GOT3 (cell line): ENCODE data around the gene SYNPO2L.
"Not testable (repeated sequence)": the region's sequence is repeated elsewhere in the genome, so short reads cannot be mapped to it uniquely, and the experiment has no call there.

Experiments
- DNase-seq: peaks from one replicate; lab custom pipeline; 2025; ENCODE audit warnings: mixed read lengths; lab: John Stamatoyannopoulos, UW

The SYNPO2L gene

DNA sequence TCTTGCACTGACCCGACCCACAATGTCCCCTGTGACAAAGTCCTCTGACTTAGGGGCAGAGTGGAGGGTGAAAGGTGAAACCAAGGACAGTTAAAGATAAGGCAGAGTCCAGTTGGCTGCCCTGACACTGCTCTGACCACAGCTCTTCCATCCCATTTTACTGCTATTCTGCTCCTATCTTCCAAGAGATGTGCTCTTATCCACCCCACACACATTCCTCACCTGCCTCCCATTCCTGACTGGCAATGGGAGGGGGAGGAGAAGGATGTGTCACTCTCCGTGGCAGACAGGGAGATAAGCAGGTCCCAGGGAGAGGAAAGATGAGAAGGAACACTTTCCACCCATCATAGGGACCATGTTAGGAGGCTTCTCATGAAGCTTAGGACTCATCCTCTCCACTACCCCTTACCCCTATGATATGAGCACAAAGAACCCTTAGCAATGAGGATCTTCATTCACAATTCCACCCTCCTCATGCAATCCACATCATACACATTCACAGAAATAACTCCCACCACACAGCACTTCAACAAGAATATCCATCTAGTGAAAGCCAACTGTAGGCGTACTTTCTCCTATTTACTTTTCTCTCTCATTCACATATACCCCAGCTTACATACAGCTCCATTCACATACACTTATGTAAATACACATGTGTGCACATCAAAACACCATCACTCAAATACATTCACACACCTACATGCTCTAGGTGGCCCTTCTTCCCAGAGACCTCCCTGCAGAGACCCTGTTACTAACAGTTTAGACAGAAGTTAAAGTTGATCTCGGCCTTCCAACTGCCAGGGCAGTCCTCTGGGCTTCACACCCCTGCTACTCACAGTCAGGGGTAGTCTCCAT is 6.6 kb downstream of the SYNPO2L start:
- DNase-seq: no peak

DNA sequence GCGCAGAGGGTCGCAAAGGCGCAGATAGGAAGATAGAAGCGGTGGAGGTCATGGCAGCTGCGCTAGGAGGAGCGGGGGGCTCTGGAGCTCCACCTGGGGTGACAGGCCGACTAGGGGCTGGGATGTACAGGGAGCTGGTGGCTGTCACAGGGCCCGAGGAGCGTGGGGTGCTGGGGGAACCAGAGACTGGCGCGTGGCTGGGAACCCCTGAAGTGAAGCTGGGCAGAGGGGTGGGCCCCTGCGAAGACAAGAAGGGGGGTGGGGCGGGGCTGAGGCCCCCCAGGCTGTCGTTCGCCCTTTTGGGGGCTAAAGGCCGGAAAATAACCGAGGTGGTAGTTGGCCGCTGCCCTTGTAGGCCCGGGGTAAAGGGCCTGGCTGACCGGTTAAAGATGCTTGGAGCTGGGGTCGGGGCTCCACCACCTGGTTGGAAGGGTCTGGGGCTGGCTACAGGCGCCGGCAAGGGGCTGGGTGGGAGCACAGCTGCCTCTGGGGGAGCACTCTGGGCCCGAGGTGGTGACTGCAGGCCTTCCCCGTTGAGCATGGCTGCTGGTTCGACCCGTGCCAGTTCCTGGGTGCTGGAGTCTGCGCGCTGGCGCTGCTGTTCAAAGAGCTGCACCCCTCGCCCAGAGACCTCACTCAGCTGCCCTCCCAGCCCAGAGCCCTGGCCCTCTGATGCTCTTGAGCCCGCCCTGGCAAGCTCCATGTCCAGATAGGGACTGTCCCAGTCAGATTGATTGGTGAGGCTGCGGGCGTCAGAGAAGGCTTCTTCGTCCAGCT is 7.8 kb downstream of the SYNPO2L start:
- no peak for DNase-seq

- DNase-seq: peak; percentile 23
Measured at GRCh38 chr10:73647211-73647874, 8.5 kb downstream of the SYNPO2L start.

GRCh38 chr10:73646598-73647041 is 9.2 kb downstream of the SYNPO2L start:
- DNase-seq: no peak

DNA sequence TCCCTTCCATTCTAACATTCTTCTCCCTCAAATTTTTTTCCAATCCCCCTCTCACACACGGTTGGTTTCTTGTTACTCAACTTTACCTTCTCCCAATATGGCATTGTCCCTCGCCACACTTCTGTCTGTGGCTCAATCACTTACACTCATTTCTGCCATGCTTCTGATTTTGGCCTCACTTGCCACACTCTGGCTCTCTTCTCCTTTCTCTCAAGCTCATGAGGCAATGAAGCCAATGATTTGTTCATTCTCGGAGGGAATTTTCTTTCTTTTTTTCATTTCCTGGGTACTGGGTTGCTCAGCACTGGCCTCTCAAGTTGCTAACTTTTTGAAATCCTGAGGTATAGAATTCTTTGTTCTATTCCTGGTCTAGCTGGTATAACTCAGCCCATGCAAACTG is 10.6 kb downstream of the SYNPO2L start:
- no peak for DNase-seq

GRCh38 chr10:73644767-73645166 is 11.1 kb downstream of the SYNPO2L start:
- no peak for DNase-seq

DNA sequence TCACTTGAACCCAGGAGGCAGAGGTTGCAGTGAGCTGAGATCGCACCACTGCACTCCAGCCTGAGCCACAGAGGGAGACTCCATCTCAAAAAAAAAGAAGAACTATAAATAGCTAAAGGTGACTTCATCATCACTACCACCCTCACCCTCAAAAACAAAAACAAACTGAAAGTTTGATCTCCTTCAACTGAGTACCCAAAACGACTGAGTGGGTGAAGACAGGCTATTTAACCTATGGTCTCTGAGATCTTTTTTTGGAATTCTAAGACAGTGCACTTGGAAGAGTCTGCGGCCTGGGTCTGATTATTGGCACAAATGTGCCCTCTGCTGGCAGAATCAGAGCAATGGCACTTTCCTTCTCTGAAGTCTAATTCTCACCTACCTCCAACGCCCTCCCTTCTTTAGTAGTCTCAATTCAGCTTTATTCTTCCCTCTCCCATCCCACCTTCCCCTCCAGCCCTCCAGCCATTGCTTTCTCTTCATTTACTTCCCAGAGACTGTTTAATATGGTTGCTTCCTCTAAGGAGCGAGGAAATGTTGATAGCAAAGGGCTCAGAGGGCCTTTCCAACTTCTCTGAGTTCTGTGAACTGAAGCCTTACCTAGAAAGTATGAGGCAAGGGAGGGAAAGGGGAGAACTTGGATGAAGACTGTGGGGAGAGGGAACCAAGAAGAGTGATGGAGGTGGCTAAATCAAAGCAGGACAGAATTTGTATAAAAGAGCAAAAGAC is 11.7 kb downstream of the SYNPO2L start:
- no peak for DNase-seq

GRCh38 chr10:73643362-73643761 is 12.5 kb downstream of the SYNPO2L start:
- no peak for DNase-seq

DNA sequence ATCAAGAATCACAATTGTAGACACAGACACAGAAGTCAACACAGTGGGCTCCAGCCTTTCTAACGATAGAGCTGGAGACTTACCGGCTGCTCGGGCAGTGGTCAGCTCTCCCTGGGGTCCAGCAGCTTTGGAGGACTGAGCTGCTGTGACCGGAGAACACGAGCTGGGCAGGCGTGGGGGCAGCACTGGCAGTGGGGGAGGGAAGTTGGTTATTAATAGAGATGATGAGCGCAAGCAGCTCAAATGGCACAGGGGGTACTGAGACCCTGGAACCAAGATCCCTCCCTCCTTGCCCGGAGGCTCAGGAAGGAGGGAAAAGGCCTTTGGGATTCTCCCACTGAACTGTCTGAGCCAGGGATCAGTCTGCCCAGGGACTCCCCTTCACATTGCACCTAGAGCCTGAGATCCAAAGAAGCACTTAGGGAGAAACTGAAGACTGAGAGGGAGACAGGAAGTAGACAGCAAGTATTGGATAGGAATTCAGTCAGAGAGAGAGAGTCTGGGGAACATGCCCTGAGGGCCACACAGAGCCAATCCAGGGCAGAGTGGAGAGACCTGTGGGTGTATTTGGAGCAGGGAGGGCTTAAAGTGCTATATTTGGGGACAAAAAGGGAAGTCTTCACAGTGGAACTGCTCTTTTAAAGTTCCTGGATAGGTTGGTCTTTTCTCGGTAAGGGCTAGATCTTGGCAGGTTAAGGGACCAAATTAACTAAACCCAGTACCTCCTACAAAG is 14.3 kb downstream of the SYNPO2L start, which contains the start of gene MYOZ1:
Gene MYOZ1 (minus strand): TSS at position 147 of the 733 bp plus-strand sequence. CDS start 1,457 bp downstream, outside the sequence.
- DNase-seq: no peak

- no peak for DNase-seq
Measured at GRCh38 chr10:73639286-73639685, 16.5 kb downstream of the SYNPO2L start.

GRCh38 chr10:73635781-73636180 is 20.0 kb downstream of the SYNPO2L start:
- no peak for DNase-seq

DNA sequence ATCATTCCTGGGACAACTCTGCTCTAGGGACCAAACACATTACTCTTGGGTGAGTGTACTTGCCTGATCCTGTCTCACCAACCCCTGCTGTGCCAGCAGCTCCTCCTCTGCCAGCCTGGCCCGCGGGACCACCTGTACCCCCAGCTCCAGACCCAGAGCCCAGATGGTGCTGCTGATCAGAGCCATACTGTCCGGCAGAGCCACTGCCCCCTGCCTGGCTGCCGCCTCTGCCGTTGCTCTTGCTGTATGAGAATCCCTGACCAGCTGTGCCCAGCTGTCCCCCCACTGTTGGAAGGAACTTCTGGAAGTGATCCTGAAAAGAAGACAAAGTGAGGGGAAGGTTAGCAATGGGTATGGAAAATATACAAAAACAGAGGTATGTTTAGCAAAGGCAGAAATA is 21.4 kb downstream of the SYNPO2L start:
- no peak for DNase-seq

DNA sequence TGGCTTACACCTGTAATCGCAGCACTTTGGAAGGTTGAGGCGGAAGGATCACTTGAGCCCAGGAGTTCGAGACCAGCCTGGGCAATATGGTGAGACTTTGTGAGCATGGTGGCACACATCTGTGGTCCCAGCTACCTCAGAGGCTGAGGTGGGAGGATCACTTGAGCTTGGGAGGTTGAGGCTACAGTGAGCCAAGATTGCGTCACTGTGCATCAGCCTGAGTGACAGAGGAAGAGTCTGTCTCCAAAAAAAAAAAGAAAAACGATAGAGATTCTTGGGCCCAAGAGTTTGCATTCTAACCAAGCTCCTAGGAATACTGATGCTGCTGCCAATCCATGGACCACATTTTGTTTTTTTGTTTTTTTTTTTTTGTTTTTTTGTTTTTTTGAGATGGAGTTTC is 26.7 kb downstream of the SYNPO2L start:
- no peak for DNase-seq

DNA sequence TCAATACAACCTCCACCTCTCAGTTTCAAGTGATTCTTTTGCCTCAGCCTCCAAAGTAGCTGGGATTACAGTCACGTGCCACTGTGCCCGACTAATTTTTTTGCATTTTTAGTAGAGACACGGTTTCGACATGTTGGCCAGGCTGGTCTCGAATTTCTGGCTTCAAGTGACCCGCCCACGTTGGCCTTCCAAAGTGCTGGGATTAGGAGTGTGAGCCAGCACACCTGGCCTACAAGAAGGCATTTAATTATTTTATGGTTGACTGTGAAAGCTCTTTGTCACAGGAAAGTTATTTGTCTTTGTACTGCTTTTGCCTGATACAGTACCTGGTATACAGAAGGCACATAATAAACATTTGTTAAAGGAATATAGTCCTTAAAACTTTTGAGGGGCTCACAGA is 27.4 kb downstream of the SYNPO2L start:
- no peak for DNase-seq

DNA sequence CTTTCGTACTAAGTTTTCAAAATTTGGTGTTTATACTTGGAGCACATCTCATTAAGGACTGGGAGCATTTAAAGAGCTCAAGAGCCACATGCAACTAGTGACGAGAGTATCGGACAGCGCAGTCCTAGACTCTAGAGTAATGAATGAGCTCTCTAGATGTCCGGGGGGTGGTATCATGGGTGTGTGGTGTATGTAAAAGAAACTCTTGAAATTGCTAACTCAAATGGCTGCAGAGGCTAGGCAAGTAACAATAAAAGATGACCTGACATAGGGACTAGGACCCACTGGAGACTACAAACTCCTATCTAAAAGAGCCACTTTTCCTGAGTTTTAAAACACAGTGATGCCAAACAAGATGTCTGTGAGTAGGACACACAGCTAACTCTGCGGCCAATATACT is 28.5 kb downstream of the SYNPO2L start:
- no peak for DNase-seq

- DNase-seq: peak; percentile 77
Measured at GRCh38 chr10:73625884-73626752, 29.7 kb downstream of the SYNPO2L start.

DNA sequence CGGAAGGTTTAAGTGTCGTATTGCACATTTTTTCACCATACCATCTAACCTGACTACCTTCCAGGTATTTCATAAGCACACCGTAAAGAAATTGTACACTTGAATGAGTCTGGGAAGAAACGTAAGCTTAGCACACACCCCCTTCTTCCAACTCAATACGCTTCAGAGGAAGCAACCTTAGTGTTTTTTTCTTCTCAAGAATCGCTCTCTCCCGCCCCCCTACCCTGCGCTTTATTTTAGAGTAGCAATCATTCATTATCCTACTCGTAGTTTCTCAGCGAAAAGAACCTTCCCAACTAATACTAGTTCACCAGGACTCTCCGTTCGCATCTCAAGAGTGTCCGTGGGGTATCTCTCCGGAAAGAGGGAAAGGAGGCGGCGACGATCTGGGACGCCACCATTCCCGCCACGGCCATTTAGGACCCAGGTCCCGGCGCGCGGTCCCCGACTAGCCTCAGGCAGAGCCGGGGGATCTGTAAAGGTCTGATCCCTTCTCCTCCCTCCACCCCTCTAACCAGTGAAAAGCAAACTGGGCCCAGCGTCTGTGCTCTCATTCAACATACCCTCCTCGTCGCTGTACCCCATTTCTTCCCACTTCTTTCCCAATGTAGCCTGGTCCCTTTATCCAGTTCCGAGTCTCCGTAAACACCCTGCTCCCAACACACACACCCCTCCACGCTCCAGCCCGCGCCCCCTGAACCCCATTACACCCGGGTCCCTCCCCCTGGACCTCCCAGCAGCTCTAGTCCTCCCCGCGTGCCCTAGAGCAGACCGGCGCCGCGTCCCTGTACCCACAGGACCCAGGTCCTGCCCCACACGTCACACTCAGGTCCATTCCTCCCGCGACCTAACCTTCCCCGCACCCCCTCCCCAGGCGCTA is 30.6 kb downstream of the SYNPO2L start:
- DNase-seq: no peak

DNA sequence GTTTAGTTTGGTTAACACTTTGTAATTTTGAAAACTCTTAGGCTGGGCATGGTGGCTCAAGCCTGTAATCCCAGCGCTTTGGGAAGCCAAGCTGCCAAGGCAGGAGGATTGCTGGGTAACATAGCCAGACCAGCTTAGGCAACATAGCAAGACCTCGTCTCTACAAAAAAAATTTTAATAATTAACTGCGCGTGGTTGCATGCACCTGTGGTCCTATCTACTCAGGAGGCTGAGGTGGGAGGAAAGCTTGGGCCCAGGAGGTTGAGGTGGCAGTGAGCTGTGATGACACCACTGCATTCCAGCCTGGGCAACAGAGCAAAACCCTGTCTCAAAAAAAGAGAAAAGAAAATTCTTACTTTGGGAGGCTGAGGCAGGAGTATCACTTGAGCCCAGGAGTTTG is 32.8 kb downstream of the SYNPO2L start:
- no peak for DNase-seq

DNA sequence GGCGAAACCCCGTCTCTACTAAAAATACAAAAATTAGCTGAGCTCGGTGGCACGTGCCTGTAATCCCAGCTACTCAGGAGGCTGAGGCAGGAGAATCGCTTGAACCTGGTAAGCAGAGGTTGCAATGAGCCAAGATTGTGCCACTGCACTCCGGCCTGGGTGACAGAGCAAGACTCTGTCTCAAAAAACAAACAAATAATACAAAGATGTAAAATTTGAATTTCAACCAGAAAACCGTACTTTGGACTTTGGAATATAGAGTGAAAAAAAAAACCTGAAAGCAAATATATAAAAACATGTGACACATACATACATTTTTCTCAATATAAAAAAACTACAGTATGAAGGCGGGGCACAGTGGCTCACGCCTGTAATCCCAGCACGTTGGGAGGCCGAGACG is 34.9 kb downstream of the SYNPO2L start:
- DNase-seq: not testable (repeated sequence)
